Stimulated activated CD4-positive, alpha-beta T cell treated with anti-CD3 and anti-CD28 coated beads, Interleukin-4, amount 100 ng/mL, for 4 hours (primary cell): Measurements from ENCODE around the gene BTF3.

Source experiments
- DNase-seq, 2 experiments: peaks; one replicate each; pipeline ENCODE4 v3.0.0-alpha.2; 2020

Gene BTF3

DNA sequence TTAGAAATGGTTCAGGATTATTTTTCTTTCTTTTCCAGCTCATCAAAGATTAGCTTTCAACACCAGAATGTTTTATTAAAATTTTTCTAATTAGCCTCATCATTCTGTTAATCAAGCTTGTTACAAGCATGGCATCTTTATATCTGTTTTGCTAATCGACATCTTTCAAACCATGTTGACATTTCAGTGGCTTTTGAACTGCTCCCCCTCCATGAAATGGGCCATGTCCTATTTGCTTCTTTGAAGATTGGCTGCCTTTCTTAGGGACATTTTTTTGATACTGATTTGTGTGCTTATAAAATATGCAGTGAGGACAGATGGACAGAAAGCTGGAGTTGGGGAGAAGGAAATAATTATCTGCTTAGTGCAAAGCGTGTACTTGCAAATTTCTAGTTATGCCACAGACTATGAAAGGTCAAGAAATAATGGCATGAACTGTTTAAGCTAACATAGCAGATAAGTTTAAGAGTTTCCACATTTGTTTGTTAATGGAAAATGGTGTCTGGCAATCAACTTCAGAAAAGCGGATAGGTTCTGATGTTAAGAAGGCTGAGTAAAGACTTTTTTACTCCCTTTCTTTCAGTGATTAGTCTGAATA lies 27.5 kb downstream of the BTF3 start:
- no peak for DNase-seq

DNA sequence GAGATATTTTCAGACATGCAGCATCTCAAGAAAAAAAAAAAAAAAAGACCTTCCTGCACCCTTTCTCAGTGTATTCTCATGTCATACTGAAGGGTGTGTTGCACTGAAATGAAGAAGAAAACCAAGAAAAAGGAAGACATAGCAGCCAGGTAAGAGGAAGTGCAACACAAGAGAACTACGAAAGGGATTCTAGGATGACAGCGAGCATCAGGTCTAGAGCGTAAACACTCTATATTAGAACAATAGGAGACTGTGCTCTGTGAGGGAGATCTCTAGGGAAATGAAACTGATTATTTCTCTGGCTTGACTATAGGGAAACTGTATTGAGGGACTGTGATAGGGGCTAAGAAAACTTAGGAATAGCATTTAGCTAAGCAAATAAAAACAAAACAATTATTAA lies 30.0 kb downstream of the BTF3 start:
- DNase-seq, result no peak

DNA sequence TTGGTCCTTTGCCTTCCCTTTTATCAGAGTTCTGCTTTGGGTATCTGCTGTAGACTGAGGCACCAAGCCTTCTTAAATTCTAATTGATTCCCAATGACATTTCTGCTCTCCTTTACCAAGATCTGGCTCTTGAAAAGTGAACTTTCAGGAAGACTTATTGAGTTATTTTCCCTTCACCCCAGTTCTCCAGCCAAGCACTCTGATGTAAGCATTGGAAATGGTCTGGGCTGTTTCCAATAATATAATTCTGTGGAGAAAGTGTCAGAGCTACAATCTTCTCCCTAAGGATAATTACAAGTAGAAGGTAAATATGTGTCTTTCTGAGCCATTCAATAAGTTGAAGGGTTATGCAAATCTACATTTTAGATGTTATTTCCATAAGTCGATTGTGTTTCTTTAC lies 30.8 kb downstream of the BTF3 start:
- DNase-seq, result no peak

DNA sequence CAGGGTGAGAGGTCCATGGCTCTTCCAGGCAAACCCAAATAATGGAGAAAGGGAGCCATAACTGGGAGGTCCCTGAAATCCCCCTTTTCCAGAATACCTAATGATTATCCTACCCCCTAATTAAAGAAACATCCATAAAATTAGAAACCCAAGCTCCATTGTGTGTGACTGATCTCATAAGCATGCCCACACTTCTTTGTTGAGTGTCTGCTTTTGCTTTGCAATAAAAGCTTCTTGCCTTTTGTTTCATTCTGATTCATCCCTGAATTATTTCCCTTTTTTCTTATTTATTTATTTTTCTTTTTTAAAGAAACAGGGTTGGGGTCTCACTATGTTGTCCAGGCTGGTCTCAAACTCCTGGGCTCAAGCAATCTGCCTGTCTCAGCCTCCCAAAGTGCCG lies 33.1 kb downstream of the BTF3 start:
- DNase-seq, result no peak

DNA sequence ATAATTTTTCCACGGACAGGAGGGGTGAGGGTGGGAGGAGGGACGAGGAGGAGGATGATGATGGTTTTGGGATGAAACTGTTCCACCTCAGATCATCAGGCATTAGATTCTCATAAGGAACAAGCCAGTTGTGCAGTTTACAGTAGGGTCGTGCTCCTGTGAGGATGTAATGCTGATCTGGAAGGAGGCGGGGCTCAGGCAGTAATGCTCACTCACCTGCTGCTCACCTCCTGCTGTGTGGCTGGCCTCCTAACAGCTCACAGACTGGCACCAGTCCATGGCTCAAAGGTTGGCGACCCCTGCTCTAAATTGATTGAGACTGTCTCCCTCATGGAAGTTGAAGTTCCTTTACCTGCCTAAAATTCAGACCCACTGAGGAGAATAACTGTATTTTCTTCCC lies 34.0 kb downstream of the BTF3 start:
- DNase-seq, result no peak

DNA sequence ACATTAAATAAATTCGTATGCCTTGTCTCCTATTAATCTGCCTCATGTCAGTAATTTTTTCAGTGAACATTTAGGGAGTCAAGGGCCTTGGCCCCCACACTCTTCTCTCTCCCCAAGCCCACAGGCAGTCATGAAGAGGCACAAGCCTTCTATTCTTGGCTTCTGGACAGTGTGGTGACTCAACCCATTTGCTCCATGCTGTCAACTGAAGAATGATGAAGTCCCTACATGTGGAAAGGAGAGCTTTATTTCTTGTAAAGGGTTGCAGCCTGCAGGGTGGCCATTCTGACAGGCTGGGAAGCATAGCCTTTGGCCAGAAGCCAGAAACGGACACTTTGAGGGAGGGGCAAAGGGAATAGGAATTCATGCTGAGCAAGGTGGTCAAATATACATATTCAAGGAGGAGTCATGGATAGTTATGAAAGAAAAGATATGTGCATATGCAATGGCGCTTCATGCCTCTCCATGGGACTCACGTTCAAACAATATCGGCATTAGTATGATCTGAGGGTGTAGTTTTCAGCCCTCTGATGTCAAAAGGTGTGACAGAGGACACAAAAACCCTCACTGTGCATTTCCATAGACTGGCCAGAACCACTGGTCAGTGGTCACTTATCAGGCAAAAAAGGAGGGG lies 35.9 kb downstream of the BTF3 start:
- no peak for DNase-seq

DNA sequence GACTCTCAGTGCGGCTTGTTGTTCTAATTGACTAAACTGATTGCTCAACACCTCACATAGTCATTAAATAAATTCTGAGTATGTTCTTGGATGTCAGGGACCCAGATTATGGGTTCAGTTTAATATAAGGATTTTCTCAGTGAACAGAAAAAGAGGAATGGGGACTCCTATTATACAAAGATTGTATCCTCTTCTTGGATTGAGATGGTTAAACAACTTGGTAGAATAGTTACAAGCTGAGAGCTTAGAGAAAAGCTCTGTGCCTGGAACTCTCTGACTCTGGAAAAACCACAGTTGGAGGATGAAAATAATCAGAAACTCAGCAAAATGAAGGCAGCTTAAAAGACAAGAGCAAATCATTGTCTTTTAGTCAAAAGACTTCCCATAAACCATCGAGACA lies 36.7 kb downstream of the BTF3 start:
- DNase-seq, result no peak

DNA sequence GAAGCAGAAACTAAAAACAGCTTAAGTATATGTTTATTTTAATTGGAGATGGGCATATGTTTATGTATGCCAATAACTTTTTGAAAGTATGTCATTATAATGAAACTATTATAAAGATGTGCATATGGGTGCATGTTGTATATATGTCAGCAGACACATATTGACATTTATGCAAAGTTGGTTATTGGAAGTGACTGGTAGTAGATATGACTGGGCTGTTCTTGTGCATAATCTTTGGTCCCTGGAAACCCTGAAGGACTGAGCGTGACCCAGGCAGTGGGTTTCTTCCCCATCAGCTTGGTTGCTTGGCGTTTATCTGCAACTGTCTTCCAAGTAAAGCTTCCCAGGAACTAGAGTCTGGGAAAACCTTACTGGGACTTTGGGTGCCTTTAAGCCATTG lies 41.5 kb downstream of the BTF3 start:
- DNase-seq, result no peak

DNA sequence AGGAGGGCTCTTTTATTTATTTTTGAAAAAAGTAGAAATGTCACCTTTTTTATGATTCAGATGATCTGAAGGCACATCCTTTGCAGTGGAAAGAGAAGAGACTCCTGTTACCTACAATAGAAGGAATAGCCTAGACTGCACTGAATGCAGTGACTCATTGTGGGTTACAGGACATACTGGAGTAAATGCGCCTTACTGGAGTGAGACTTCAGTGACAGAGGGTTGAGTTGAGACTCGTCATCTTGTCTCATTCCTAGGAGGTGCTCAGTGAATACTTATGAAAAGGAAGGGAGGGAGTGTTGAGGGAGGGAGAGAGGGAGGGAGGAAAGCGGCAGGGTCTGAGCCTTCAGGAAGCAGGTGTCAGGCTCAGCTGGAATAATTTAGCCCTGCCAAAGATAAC lies 42.0 kb downstream of the BTF3 start:
- no peak for DNase-seq

DNA sequence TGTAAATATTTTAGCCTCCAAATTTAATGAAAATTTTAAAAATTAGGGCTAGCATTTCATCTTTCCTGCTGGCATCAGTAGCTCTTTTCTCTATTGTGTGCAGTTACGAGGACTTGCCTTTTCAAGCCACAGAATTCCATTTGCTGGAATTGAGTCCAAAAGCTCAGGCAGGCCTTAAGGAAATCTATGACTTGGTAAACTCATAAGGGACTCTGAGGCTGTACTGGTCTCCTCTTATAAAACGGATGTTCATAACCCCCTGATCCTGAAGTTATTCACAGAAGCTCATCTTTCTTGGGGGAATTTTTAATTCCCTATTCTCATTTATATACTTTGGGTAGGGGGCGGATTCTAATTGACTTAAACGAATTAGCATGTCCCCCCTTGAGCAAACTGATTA lies 43.8 kb downstream of the BTF3 start:
- DNase-seq, result no peak

DNA sequence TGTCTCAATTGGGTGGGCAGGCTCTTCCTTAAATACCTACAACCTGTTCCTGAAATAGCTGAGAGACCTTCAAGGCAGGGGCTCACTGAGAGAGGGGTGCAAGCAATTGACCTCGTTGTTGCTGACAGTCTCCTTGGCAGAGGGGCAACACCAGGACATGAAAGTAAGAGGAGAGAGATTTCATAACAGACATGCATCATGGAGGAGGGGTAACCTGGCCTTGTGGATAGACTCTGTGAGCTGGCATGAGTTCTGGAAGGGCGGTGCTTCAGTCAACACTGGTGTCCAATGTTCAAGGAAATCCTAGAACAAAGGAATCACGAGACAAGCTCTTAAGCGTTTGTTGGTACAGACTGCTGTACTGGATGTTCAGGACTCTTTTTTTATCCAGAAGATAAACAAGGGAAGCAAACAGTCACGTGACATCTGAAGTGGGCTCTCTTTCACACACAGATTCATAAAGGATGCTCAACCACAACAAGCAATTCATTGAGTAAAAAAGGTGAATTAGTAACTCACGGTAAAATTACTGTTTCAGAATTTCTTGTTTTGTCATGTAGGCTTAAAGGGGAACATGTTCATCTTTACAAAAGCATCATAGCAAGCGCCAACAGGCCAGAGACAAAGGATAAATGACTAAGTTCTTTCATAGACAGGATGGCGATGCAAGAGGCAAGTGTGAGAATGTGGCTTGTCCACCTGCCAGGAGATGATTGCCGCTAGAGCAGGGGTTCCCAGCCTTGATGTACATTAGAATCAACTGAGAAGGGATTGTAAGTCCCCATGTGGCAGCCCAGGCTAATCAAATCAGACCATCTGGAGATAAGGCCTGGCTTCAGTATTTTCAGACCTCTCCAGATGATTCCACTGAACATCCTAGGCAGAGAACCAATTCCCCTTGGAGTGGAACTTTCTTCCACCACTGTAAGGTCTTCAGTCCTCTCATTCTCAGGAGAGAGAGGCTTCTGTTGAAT lies 46.5 kb downstream of the BTF3 start:
- DNase-seq, result no peak

DNA sequence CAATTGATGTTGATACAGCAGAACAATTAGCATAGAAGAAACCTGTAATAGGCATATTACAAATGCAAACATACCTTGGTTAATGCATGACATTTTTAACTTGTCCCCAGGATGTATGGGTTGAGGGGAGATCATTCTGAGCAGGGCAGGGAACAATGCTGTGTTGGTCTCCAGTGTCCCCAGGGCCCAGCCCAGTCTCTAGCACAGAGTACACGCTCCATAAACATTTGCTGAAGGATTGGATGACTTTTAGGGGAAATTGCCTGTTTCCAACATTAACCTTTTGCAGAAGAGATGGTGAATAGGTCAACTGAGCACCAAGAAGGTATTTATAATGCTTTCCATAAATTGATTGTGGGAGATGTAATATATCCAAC lies 47.1 kb downstream of the BTF3 start:
- no peak for DNase-seq

DNA sequence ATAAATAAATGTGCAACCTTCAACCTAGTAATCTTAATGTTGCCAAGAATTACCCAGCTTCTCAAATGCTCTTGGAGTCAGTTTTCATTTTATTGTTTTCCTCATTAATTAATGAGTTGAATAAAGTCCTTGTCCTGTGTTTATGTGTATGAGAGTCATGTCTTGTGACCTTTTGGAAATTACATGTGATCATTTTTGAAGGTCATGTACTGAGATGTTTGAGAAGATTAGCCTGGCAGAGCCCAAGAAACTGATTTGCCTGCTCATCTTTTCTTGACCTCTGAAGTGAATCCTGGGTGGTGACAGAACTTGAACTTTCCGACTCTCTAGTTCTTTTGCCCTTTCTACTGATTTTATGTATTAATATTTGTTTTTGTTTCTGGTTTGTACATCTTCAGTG lies 51.8 kb downstream of the BTF3 start:
- no peak for DNase-seq

DNA sequence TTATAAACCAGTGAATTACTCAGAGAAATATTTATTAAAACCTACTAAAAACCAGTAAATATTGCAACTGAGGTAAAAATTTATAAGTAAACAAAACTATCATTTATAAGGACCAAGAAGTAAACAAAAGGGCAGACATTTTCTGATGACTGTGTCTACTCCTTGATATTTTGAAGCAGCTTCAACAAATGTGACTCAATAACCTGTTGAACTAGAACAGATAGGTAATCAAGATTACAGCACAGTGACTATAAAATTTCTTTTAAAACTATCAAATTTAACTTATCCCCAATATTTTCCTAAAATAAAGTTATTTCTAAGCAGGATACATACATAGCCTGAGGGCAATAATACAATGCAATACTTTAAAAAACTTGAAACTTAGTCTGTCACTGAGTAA lies 54.4 kb downstream of the BTF3 start:
- no peak for DNase-seq
